Epithelial cell of esophagus (primary cell): ENCODE measurements around the gene C3orf20.
A peak's percentile ranks its signal among the peaks of the same experiment; 100 is the strongest.

Source experiments
- DNase-seq: peaks from one replicate; pipeline ENCODE4 v3.0.0; 2010; ENCODE audit warnings: low read depth
- H3K4me3 ChIP-seq: 2 replicates; pipeline ENCODE4 v1.5.1; 2011; ENCODE audit warnings: mild to moderate bottlenecking, low read length, control low read depth
- CTCF ChIP-seq: IDR thresholded peaks from 2 replicates; pipeline ENCODE4 v1.5.1; 2011; ENCODE audit warnings: low read depth, mild to moderate bottlenecking, low read length, control low read depth, inconsistent platforms; ENCODE audit not compliant: insufficient read depth; ENCODE audit errors: missing control alignments

The C3orf20 gene

GRCh38 chr3:14632442-14632930 lies 42.5 kb upstream of the C3orf20 start:
- no peak for TF ChIP-seq CTCF
- no peak for DNase-seq
- no peak overlapping the region for H3K4me3 ChIP-seq

GRCh38 chr3:14633417-14633816 lies 41.5 kb upstream of the C3orf20 start:
- TF ChIP-seq CTCF, result no peak
- no peak overlapping the region for H3K4me3 ChIP-seq
- DNase-seq, result no peak

- no peak overlapping the region for H3K4me3 ChIP-seq
- peak; percentile 78 for TF ChIP-seq CTCF
- DNase-seq, result peak; percentile 82
Observed at GRCh38 chr3:14633819-14634424, 41.0 kb upstream of the C3orf20 start.

- peak; percentile 94 for DNase-seq
- H3K4me3 ChIP-seq, result no peak overlapping the region
- TF ChIP-seq CTCF, result no peak
Observed at GRCh38 chr3:14634763-14635400, 40.1 kb upstream of the C3orf20 start.

- no peak for TF ChIP-seq CTCF
- DNase-seq, result no peak
- H3K4me3 ChIP-seq, result no peak overlapping the region
Observed at GRCh38 chr3:14636496-14637087, 38.3 kb upstream of the C3orf20 start.

- TF ChIP-seq CTCF, result no peak
- DNase-seq, result peak; percentile 70
- H3K4me3 ChIP-seq, result no peak overlapping the region
Observed at GRCh38 chr3:14640157-14640562, 34.8 kb upstream of the C3orf20 start.
